Measurements from ENCODE around the gene CLDN25.
A peak's percentile ranks its signal among the peaks of the same experiment; 100 is the strongest.
"Not testable (repeated sequence)": the region's sequence is repeated elsewhere in the genome, so short reads cannot be mapped to it uniquely, and the experiment has no call there.

CLDN25 gene

GRCh38 chr11:113779496-113779895 lies at the start of gene CLDN25:
CLDN25 (plus strand) TSS chr11:113779796; CDS start chr11:113779796, 0 bp downstream.
- DNase-seq: no peak

- no peak for DNase-seq
Observed at GRCh38 chr11:113730887-113731726, 48.5 kb upstream of the CLDN25 start.

GRCh38 chr11:113732092-113732491 lies 47.5 kb upstream of the CLDN25 start:
- DNase-seq: no peak

GRCh38 chr11:113736323-113736722 lies 43.3 kb upstream of the CLDN25 start:
- no peak for DNase-seq

GRCh38 chr11:113752932-113753331 lies 26.7 kb upstream of the CLDN25 start:
- DNase-seq: no peak

- DNase-seq: no peak
Observed at GRCh38 chr11:113760241-113760640, 19.4 kb upstream of the CLDN25 start.

GRCh38 chr11:113763040-113763439 lies 16.6 kb upstream of the CLDN25 start:
- DNase-seq: not testable (repeated sequence)

- DNase-seq: no peak
Observed at GRCh38 chr11:113764527-113765219, 14.9 kb upstream of the CLDN25 start.

- DNase-seq: no peak
Observed at GRCh38 chr11:113771964-113772363, 7.6 kb upstream of the CLDN25 start.

- no peak for DNase-seq
Observed at GRCh38 chr11:113773092-113773415, 6.5 kb upstream of the CLDN25 start.

GRCh38 chr11:113773416-113774173 lies 6.0 kb upstream of the CLDN25 start, which contains the start of gene ZW10:
ZW10 (minus strand) TSS chr11:113773692; CDS start chr11:113773666, 26 bp downstream.
- DNase-seq: peak; percentile 92

GRCh38 chr11:113774174-113774503 lies 5.5 kb upstream of the CLDN25 start:
- DNase-seq: no peak

- no peak for DNase-seq
Observed at GRCh38 chr11:113778111-113778910, 1.3 kb upstream of the CLDN25 start.

GRCh38 chr11:113781682-113782081 lies 2.1 kb downstream of the CLDN25 start:
- DNase-seq: no peak

- no peak for DNase-seq
Observed at GRCh38 chr11:113782134-113782533, 2.5 kb downstream of the CLDN25 start.

GRCh38 chr11:113789016-113789415 lies 9.4 kb downstream of the CLDN25 start:
- not testable (repeated sequence) for DNase-seq

- DNase-seq: no peak
Observed at GRCh38 chr11:113789675-113790320, 10.2 kb downstream of the CLDN25 start.

GRCh38 chr11:113796663-113797259 lies 17.2 kb downstream of the CLDN25 start:
- peak in 1 of 2 donors; percentile 35 for DNase-seq

GRCh38 chr11:113802621-113803020 lies 23.0 kb downstream of the CLDN25 start:
- DNase-seq: no peak

- no peak for DNase-seq
Observed at GRCh38 chr11:113805640-113806039, 26.0 kb downstream of the CLDN25 start.

- DNase-seq: peak in 1 of 2 donors; percentile 6
Observed at GRCh38 chr11:113806406-113806805, 26.8 kb downstream of the CLDN25 start.

- no peak for DNase-seq
Observed at GRCh38 chr11:113808931-113809330, 29.3 kb downstream of the CLDN25 start.
